Lower leg skin (tissue), 3 donors: ENCODE measurements around the gene SYNGR2.

ENCODE experiments used
- CTCF ChIP-seq, 3 donors: fragments of 450-650 bp; IDR thresholded peaks; one replicate each; pipeline ENCODE4 v1.5.1; 2016; ENCODE audit warnings: antibody characterized with exemption in 3 of 3, mild to moderate bottlenecking in 3 of 3, moderate library complexity in 2 of 3
- POLR2A ChIP-seq, 2 donors: fragments of 450-650 bp; IDR thresholded peaks; one replicate each; pipeline ENCODE4 v1.6.1; 2016 to 2017; ENCODE audit warnings: antibody characterized with exemption in 2 of 2, mild to moderate bottlenecking in 1 of 2, moderate library complexity in 1 of 2

DNA sequence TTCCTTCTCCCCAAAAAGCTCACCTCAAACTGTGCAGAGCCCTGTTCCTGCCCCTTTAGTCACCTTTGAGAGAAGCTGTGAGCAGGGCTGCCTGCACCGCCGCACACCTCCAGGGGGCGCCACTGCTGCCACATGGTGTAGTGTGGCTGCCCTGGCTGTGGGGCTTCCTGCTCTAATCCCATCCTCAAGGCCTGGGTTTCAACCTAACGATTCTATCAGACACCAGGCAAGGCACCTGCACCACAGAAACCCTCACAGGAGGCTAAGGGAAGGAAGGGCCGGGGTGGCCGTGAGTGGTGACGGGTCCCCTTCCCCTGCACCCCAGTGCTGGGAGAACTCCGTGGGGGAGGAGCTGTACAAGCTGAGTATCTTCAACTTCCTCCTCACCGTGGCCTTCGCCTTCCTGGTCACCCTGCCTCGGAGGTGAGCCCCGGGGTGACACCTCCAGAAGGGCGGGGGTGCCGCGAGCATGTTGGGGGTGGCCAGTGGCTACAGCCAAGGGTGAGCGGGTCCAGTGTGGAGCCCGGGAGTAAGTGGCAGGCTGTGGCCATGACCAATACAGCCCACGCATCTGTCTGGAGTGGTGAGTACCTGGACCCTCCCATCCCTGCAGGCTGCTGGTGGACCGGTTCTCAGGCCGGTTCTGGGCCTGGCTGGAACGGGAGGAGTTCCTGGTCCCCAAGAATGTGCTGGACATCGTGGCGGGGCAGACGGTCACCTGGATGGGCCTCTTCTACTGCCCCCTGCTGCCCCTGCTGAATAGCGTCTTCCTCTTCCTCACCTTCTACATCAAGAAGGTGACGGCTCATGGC is 30.8 kb upstream of the SYNGR2 start:
- TF ChIP-seq POLR2A (IDR thresholded peaks at IDR 0.05) = no peak
- no peak for TF ChIP-seq CTCF (IDR thresholded peaks at IDR 0.05)
